Fibroblast of peridontal ligament (primary cell): Measurements from ENCODE around the gene TRIM17.
A peak's percentile ranks its signal among the peaks of the same experiment; 100 is the strongest.

ENCODE experiments used
- DNase-seq: peaks from one replicate; pipeline ENCODE4 v3.0.0-alpha.2; 2010; ENCODE audit errors: extremely low read depth

The TRIM17 gene

GRCh38 chr1:228378873-228379460 is 37.7 kb downstream of the TRIM17 start:
- peak; percentile 24 for DNase-seq

DNA sequence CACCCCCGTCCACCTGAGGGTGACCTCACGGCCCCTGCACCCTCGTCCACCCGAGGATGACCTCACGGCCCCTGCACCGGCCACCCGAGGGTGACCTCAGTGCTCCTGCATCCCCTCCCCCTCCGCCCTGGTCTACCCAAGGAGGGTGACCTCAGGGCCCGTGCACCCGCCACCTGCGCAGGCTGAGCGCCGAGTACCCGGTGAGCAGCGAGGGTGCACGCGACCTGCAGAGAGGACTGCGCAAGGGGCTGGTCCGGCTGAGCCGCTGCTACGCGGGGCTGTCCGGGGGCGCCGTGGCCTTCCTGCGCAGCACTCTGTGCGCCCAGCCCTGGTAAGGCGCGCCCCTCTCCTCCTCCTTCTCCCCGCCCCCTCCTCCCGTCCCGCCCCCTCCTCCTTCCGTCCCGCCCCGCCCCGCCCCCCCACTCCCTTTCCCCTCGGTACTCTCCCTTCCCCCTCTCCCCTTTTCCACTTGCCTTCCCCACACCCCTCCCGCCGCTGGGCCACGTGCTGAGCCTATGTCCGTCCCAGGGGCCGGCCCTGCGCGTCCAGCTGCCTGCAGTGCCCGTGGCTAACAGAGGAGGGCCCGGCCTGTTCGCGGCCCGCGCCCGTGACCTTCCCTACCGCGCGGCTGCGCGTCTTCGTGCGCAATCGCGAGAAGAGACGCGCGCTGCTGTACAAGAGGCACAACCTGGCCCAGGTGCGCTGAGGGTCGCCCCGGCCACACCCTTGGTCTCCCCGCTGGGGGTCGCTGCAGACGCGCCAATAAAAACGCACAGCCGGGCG is 38.4 kb downstream of the TRIM17 start:
- DNase-seq, result peak; percentile 80

- DNase-seq, result no peak
Measured at GRCh38 chr1:228377664-228378089, 39.0 kb downstream of the TRIM17 start.

DNA sequence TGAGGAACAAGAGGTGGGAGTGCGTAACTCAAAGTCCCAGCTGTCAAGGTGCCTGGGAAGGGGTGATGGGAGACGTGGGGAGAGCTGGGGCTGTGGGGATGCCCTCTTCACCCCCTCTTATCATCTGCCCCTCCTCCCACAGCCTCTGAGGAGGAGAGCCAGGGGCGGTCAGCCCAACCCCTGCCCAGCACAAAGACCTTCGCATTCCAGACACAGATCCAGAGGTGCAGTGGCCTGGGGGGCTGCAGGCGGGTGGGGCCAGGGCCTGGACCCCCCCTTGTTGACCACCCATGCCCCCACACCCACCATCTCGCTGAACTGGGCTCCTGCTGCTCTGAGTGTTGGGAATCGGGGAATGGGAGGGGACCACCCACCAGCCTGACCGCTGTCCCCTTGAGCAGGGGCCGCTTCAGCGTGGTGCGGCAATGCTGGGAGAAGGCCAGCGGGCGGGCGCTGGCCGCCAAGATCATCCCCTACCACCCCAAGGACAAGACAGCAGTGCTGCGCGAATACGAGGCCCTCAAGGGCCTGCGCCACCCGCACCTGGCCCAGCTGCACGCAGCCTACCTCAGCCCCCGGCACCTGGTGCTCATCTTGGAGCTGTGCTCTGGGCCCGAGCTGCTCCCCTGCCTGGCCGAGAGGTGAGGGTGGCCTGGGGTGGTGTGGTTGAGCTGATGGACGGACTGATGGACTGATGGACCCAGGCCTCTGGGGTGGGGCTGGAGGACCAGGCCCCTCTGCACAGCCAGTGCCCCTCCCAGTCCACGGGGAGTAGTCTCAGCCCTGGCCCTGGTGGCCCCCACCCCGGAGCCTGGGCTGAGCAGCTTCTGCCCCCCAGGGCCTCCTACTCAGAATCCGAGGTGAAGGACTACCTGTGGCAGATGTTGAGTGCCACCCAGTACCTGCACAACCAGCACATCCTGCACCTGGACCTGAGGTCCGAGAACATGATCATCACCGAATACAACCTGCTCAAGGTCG is 39.7 kb downstream of the TRIM17 start:
- no peak for DNase-seq

GRCh38 chr1:228376262-228376628 is 40.4 kb downstream of the TRIM17 start:
- DNase-seq, result peak; percentile 25

- DNase-seq, result no peak
Measured at GRCh38 chr1:228375578-228376261, 40.9 kb downstream of the TRIM17 start.

GRCh38 chr1:228374711-228375577 is 41.7 kb downstream of the TRIM17 start:
- DNase-seq, result peak; percentile 100

- DNase-seq, result no peak
Measured at GRCh38 chr1:228373681-228374571, 42.7 kb downstream of the TRIM17 start.

GRCh38 chr1:228373004-228373680 is 43.5 kb downstream of the TRIM17 start:
- DNase-seq, result no peak

DNA sequence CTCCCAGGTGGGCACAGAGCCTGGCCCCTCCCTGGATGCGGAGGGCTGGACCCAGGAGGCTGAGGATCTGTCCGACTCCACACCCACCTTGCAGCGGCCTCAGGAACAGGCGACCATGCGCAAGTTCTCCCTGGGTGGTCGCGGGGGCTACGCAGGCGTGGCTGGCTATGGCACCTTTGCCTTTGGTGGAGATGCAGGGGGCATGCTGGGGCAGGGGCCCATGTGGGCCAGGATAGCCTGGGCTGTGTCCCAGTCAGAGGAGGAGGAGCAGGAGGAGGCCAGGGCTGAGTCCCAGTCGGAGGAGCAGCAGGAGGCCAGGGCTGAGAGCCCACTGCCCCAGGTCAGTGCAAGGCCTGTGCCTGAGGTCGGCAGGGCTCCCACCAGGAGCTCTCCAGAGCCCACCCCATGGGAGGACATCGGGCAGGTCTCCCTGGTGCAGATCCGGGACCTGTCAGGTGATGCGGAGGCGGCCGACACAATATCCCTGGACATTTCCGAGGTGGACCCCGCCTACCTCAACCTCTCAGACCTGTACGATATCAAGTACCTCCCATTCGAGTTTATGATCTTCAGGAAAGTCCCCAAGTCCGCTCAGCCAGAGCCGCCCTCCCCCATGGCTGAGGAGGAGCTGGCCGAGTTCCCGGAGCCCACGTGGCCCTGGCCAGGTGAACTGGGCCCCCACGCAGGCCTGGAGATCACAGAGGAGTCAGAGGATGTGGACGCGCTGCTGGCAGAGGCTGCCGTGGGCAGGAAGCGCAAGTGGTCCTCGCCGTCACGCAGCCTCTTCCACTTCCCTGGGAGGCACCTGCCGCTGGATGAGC is 44.3 kb downstream of the TRIM17 start:
- no peak for DNase-seq

- no peak for DNase-seq
Measured at GRCh38 chr1:228371741-228372182, 44.9 kb downstream of the TRIM17 start.

DNA sequence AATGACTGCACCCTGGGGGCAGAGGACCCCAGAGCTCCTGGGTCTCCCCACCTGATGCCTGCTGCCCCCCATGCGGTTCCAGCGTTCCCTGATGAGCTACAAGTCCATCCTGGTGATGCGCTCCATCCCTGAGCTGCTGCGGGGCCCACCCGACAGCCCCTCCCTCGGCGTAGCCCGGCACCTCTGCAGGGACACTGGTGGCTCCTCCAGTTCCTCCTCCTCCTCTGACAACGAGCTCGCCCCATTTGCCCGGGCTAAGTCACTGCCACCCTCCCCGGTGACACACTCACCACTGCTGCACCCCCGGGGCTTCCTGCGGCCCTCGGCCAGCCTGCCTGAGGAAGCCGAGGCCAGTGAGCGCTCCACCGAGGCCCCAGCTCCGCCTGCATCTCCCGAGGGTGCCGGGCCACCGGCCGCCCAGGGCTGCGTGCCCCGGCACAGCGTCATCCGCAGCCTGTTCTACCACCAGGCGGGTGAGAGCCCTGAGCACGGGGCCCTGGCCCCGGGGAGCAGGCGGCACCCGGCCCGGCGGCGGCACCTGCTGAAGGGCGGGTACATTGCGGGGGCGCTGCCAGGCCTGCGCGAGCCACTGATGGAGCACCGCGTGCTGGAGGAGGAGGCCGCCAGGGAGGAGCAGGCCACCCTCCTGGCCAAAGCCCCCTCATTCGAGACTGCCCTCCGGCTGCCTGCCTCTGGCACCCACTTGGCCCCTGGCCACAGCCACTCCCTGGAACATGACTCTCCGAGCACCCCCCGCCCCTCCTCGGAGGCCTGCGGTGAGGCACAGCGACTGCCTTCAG is 45.5 kb downstream of the TRIM17 start:
- DNase-seq, result no peak

GRCh38 chr1:228370439-228370940 is 46.2 kb downstream of the TRIM17 start:
- DNase-seq, result no peak

DNA sequence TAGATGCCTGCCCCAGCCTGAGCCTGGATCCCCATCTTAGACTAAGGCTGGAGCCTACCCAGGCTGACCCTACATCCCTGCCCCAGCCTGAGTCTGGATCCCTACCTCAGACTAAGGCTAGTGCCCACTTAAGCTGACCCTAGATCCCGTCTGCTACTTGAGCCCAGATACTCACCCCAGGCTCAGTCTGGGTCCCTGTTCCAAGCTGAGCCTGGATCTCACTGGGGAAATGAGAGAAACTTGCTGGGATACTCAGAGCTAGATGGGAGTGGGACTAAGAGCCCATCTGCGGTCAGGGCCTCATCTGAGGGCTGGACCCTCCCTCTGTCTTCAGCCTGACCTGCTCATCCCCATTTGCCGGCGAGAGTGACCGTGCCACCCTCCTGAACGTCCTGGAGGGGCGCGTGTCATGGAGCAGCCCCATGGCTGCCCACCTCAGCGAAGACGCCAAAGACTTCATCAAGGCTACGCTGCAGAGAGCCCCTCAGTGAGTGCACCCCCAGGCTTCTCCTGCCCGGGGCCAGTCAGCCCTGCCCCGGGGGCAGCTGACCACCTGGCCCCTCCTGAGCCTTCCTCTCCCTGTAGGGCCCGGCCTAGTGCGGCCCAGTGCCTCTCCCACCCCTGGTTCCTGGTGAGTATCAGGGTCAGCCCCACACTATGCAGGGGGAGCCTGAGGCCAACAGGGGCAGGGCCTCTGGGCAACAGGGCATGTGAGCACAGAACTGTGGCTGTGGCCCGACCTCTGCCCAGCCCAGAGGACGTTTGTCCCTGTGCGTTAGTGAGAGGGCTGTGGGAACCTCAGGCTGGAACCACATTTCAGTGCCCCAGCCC is 46.8 kb downstream of the TRIM17 start:
- no peak for DNase-seq

GRCh38 chr1:228368801-228369607 is 47.7 kb downstream of the TRIM17 start:
- no peak for DNase-seq
